Liver (tissue), 9 donors: Measurements from ENCODE around the gene DYSF. TPM values are rescaled to one million over a fixed set of nuclear protein-coding genes. Genes with fewer than 3 reads are reported as not detected.

Experiments
- DNase-seq: peaks from one replicate; pipeline ENCODE4 v3.0.0-alpha.2; 2017; ENCODE audit warnings: low spot score
- H3K27ac ChIP-seq, 2 donors: one replicate each; pipeline ENCODE4 v1.7.0; 2013; ENCODE audit warnings: inconsistent platforms in 2 of 2, low read length in 2 of 2, control low read depth in 1 of 2, low read depth in 1 of 2, mild to moderate bottlenecking in 1 of 2
- H3K27me3 ChIP-seq, 4 donors: one replicate each; pipeline versions ENCODE4 v1.6.1 to v1.7.0; 2013; ENCODE audit warnings: low read length in 3 of 4, inconsistent platforms in 1 of 4, mild to moderate bottlenecking in 1 of 4, moderate library complexity in 1 of 4; ENCODE audit not compliant: control insufficient read depth in 4 of 4, insufficient read depth in 4 of 4
- H3K36me3 ChIP-seq, 4 donors: one replicate each; pipeline versions ENCODE4 v1.6.1 to v1.7.0; 2013; ENCODE audit warnings: low read length in 3 of 4, mild to moderate bottlenecking in 3 of 4, low read depth in 1 of 4, moderate library complexity in 1 of 4; ENCODE audit not compliant: control insufficient read depth in 4 of 4, insufficient read depth in 3 of 4
- H3K4me1 ChIP-seq, 4 donors: one replicate each; pipeline versions ENCODE4 v1.6.1 to v1.7.0; 2013; ENCODE audit warnings: low read length in 3 of 4, mild to moderate bottlenecking in 3 of 4, moderate library complexity in 1 of 4; ENCODE audit not compliant: control insufficient read depth in 4 of 4, insufficient read depth in 4 of 4
- H3K4me3 ChIP-seq, 3 donors: one replicate each; pipeline versions ENCODE4 v1.6.1 to v1.7.0; 2013; ENCODE audit warnings: low read length in 3 of 3, control low read depth in 1 of 3, low read depth in 1 of 3, mild to moderate bottlenecking in 1 of 3
- H3K9ac ChIP-seq, 2 donors: one replicate each; pipeline ENCODE4 v1.7.0; 2013; ENCODE audit warnings: low read length in 2 of 2, mild to moderate bottlenecking in 2 of 2, moderate library complexity in 2 of 2, control low read depth in 1 of 2, low read depth in 1 of 2
- H3K9me3 ChIP-seq, 4 donors: one replicate each; pipeline versions ENCODE4 v1.6.1 to v1.7.0; 2013; ENCODE audit warnings: low read length in 3 of 4; ENCODE audit not compliant: control insufficient read depth in 4 of 4
- EGR1 ChIP-seq, 2 donors: IDR thresholded peaks; 2 replicates each; pipeline ENCODE4 v1.6.1; 2016 to 2018; ENCODE audit warnings: antibody characterized with exemption in 2 of 2, low read depth in 2 of 2
- FOXA1 ChIP-seq: IDR thresholded peaks from 2 replicates; pipeline ENCODE4 v1.6.1; 2016; ENCODE audit warnings: antibody characterized with exemption
- FOXA2 ChIP-seq: IDR thresholded peaks from 2 replicates; pipeline ENCODE4 v1.6.1; 2016; ENCODE audit warnings: antibody characterized with exemption
- GABPA ChIP-seq, 2 donors: IDR thresholded peaks in 1 of 2; conservative IDR thresholded peaks in 1 of 2; 2 replicates each; pipeline ENCODE4 v1.6.1; 2016; ENCODE audit warnings: antibody characterized with exemption in 2 of 2, mild to moderate bottlenecking in 1 of 2, moderate library complexity in 1 of 2
- HNF4G ChIP-seq: IDR thresholded peaks from 2 replicates; pipeline ENCODE4 v1.6.1; 2016; ENCODE audit warnings: antibody characterized with exemption
- JUND ChIP-seq, 2 donors: IDR thresholded peaks; 2 replicates each; pipeline ENCODE4 v1.6.1; 2016; ENCODE audit warnings: antibody characterized with exemption in 2 of 2
- SP1 ChIP-seq: IDR thresholded peaks from 2 replicates; pipeline ENCODE4 v1.6.1; 2018; ENCODE audit warnings: antibody characterized with exemption, mild to moderate bottlenecking
- TAF1 ChIP-seq: conservative IDR thresholded peaks from 2 replicates; pipeline ENCODE4 v1.6.1; 2016; ENCODE audit warnings: antibody characterized with exemption, mild to moderate bottlenecking
- YY1 ChIP-seq: IDR thresholded peaks from 2 replicates; pipeline ENCODE4 v1.6.1; 2016; ENCODE audit warnings: antibody characterized with exemption, mild to moderate bottlenecking
- WGBS: extraction: QIAGEN DNeasy Blood & Tissue Kit; methylation state at CpG from one replicate; pipeline ENCODE4 v1.1.7; 2013; 5-methylcytosine and 5-hydroxymethylcytosine counted together
- polyA plus RNA-seq, 2 donors: library from polyadenylated mRNA; stranded (reverse) in 1 of 2; unstranded in 1 of 2; fragments of 200-250 nt in 1 of 2; fragments of >200 nt in 1 of 2; fragmentation: Nextera tagmentation in 1 of 2; extraction: Ambion mirVana in 1 of 2; gene quantifications; one replicate each; pipeline versions ENCODE4 v1.2.1 to v1.2.3, GENCODE V29; 2013 to 2015
- total RNA-seq, 2 donors: library from RNA; depleted of rRNA; stranded (reverse); fragments of >200 nt; gene quantifications; one replicate each; pipeline ENCODE4 v1.2.3, GENCODE V29; 2014
- TF ChIP-seq, protein P1 (sequence below): IDR thresholded peaks from 2 replicates; pipeline ENCODE4 v1.6.1; 2016; ENCODE audit warnings: antibody characterized with exemption, mild to moderate bottlenecking
- TF ChIP-seq, protein P2 (sequence below): fragments of 150-350 bp; IDR thresholded peaks from 2 replicates; pipeline ENCODE4 v1.5.1; 2017; ENCODE audit warnings: improper control_type of control experiment, low read depth, low read length; ENCODE audit not compliant: missing input control
- TF ChIP-seq, protein P3 (sequence below): IDR thresholded peaks from 2 replicates; pipeline ENCODE4 v1.6.1; 2016; ENCODE audit warnings: antibody characterized with exemption
- TF ChIP-seq, protein P4 (sequence below): IDR thresholded peaks from 2 replicates; pipeline ENCODE4 v1.6.1; 2016; ENCODE audit warnings: antibody characterized with exemption
- TF ChIP-seq, protein P5 (sequence below): IDR thresholded peaks from 2 replicates; pipeline ENCODE4 v1.6.1; 2016; ENCODE audit warnings: antibody characterized with exemption
- donor health status: healthy.
- donor health status: healthy.
- donor health status: healthy.
- donor health status: healthy.
- donor health status: healthy.

The DYSF gene
- total and polyA plus RNA-seq, 4 donors, result 8.5 to 20.8 (median 13.6) TPM

DNA sequence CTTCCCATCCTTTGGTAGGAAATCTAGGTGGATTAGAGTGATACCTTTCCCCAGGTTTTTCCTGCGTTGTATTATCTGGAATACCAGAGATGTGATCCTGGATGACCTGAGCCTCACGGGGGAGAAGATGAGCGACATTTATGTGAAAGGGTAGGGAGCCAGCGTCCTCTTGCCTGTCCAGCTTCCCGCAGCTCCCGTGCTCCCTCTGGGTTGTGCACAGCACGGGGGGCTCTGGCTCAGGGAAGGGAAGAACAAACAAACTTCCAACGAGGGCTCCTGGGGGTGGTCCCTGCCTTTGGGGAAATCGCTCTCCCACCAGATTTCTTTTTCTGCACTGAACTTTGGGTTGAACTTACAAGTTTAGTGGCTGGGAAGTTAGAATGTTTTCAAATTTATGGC lies 215.7 kb downstream of the DYSF start (continued):
- TF ChIP-seq, protein P1, sequence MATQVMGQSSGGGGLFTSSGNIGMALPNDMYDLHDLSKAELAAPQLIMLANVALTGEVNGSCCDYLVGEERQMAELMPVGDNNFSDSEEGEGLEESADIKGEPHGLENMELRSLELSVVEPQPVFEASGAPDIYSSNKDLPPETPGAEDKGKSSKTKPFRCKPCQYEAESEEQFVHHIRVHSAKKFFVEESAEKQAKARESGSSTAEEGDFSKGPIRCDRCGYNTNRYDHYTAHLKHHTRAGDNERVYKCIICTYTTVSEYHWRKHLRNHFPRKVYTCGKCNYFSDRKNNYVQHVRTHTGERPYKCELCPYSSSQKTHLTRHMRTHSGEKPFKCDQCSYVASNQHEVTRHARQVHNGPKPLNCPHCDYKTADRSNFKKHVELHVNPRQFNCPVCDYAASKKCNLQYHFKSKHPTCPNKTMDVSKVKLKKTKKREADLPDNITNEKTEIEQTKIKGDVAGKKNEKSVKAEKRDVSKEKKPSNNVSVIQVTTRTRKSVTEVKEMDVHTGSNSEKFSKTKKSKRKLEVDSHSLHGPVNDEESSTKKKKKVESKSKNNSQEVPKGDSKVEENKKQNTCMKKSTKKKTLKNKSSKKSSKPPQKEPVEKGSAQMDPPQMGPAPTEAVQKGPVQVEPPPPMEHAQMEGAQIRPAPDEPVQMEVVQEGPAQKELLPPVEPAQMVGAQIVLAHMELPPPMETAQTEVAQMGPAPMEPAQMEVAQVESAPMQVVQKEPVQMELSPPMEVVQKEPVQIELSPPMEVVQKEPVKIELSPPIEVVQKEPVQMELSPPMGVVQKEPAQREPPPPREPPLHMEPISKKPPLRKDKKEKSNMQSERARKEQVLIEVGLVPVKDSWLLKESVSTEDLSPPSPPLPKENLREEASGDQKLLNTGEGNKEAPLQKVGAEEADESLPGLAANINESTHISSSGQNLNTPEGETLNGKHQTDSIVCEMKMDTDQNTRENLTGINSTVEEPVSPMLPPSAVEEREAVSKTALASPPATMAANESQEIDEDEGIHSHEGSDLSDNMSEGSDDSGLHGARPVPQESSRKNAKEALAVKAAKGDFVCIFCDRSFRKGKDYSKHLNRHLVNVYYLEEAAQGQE, result no peak

DNA sequence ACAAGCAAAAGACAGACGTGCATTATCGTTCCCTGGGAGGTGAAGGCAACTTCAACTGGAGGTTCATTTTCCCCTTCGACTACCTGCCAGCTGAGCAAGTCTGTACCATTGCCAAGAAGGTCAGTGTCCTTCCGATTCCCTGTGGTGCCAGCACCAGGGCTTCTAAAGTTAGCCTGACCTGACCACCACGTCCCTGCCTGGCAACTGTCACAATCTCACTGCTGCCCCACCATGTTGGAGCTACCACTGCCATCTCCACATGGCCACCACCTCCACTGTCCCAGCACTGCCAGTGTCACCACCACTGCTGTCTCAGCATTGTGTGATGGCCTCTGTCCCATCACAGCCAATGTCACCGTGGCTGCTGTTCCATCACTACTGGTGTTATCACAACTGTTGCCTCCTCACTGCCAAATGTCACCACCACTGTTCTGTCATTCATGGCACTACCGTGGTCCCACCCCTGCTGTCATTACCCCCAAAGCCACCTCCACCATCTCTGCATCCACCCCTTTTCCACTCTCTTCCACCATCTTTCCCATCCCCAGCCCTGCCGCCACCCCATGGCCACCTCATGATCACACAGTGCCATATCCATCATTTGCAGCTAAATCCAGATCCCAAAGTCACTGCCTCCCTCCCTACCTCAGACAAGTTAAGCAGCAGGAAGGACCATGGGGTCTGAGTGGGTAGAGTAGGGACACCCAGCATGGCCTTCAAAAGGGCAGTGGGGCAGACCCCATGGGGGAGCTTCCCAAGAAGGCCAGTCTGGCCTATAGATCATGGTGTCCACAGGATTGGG lies 216.5 kb downstream of the DYSF start:
- Histone ChIP-seq H3K36me3 (peaks cover 0 to 14% (median 9%) of the 10 kb centered on the region in 4 donors), H3K27ac (no peak overlapping the region), H3K4me1 (peaks cover 0 to 3% (median 0%) of the 10 kb centered on the region in 4 donors), H3K27me3 (no peaks in the 10 kb centered on the region), H3K9me3 (no peaks in the 10 kb centered on the region), H3K9ac (no peak overlapping the region), H3K4me3 (no peak overlapping the region)
- TF ChIP-seq FOXA1 (no peak), SP1 (no peak), JUND (IDR thresholded peaks at IDR 0.05) (no peak)
- TF ChIP-seq, protein P2, sequence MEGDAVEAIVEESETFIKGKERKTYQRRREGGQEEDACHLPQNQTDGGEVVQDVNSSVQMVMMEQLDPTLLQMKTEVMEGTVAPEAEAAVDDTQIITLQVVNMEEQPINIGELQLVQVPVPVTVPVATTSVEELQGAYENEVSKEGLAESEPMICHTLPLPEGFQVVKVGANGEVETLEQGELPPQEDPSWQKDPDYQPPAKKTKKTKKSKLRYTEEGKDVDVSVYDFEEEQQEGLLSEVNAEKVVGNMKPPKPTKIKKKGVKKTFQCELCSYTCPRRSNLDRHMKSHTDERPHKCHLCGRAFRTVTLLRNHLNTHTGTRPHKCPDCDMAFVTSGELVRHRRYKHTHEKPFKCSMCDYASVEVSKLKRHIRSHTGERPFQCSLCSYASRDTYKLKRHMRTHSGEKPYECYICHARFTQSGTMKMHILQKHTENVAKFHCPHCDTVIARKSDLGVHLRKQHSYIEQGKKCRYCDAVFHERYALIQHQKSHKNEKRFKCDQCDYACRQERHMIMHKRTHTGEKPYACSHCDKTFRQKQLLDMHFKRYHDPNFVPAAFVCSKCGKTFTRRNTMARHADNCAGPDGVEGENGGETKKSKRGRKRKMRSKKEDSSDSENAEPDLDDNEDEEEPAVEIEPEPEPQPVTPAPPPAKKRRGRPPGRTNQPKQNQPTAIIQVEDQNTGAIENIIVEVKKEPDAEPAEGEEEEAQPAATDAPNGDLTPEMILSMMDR, result no peak
- TF ChIP-seq, protein P3, sequence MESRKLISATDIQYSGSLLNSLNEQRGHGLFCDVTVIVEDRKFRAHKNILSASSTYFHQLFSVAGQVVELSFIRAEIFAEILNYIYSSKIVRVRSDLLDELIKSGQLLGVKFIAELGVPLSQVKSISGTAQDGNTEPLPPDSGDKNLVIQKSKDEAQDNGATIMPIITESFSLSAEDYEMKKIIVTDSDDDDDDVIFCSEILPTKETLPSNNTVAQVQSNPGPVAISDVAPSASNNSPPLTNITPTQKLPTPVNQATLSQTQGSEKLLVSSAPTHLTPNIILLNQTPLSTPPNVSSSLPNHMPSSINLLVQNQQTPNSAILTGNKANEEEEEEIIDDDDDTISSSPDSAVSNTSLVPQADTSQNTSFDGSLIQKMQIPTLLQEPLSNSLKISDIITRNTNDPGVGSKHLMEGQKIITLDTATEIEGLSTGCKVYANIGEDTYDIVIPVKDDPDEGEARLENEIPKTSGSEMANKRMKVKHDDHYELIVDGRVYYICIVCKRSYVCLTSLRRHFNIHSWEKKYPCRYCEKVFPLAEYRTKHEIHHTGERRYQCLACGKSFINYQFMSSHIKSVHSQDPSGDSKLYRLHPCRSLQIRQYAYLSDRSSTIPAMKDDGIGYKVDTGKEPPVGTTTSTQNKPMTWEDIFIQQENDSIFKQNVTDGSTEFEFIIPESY, result no peak
- 71% methylated on average over 8 of the region's 8 CpGs for WGBS
- DNase-seq, result no peak

DNA sequence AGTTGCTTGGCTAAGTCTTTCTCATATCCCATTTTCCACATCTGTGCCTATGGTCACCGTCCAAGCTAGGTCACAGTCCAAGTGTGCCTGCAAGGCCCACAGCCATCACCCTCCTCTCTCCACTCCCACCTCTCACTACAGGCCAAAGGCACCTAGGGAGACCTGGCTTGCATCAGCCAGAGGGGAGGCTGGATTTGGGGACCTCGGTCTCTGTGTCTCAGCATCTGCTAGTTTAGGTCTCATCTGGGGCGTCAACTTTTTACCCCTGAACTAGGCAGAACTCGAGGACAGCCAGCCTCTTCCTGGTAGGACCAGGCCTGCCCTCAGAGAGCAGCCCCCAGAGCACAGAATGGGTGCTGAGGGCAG lies 217.1 kb downstream of the DYSF start:
- no peak overlapping the region for H3K27ac ChIP-seq
- no peak overlapping the region for H3K4me3 ChIP-seq
- no peak overlapping the region for H3K9ac ChIP-seq
- H3K36me3 ChIP-seq, result peaks cover 0 to 13% (median 9%) of the 10 kb centered on the region in 4 donors
- H3K9me3 ChIP-seq, result no peaks in the 10 kb centered on the region
- H3K27me3 ChIP-seq, result no peaks in the 10 kb centered on the region
- WGBS, result 93% methylated on average over 4 of the region's 4 CpGs
- peaks cover 0 to 3% (median 0%) of the 10 kb centered on the region in 4 donors for H3K4me1 ChIP-seq
- no peak for DNase-seq
- TF ChIP-seq SP1, result no peak
- TF ChIP-seq FOXA1, result no peak
- TF ChIP-seq, protein P4, sequence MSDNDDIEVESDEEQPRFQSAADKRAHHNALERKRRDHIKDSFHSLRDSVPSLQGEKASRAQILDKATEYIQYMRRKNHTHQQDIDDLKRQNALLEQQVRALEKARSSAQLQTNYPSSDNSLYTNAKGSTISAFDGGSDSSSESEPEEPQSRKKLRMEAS, result no peak
- TF ChIP-seq, protein P5, sequence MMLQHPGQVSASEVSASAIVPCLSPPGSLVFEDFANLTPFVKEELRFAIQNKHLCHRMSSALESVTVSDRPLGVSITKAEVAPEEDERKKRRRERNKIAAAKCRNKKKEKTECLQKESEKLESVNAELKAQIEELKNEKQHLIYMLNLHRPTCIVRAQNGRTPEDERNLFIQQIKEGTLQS, result no peak
- no peak for TF ChIP-seq YY1
- TF ChIP-seq EGR1 (IDR thresholded peaks at IDR 0.05; ENCODE audit: low read depth in 2 of 2), result no peak
- TF ChIP-seq, protein P2, result no peak
- no peak for TF ChIP-seq FOXA2
- TF ChIP-seq GABPA (IDR thresholded peaks at IDR 0.05 in 1 of 2, conservative IDR thresholded peaks at IDR 0.05 in 1 of 2), result no peak
- TF ChIP-seq JUND (IDR thresholded peaks at IDR 0.05), result no peak
- TF ChIP-seq TAF1, result no peak
- TF ChIP-seq, protein P1, result no peak
- no peak for TF ChIP-seq HNF4G
